Endothelial cell of umbilical vein (primary cell): ENCODE measurements around the gene NAA30.

Experiments
- JUN ChIP-seq: IDR thresholded peaks from 2 replicates; pipeline ENCODE4 v1.6.1; 2011; ENCODE audit warnings: borderline replicate concordance, low read depth; ENCODE audit not compliant: insufficient read length, insufficient read depth
- POLR2AphosphoS5 ChIP-seq: IDR thresholded peaks from 2 replicates; pipeline ENCODE4 v1.6.1; 2012; ENCODE audit warnings: low read depth, mild to moderate bottlenecking, control low read depth, low read length, moderate library complexity; ENCODE audit not compliant: insufficient read depth
- TF ChIP-seq, protein P1 (sequence below), 2 donors: IDR thresholded peaks; 1 replicate in 1 of 2; 2 replicates in 1 of 2; pipeline ENCODE4 v1.5.1; 2011; ENCODE audit warnings: low read length in 2 of 2, mild to moderate bottlenecking in 2 of 2, moderate library complexity in 2 of 2, control low read depth in 1 of 2, inconsistent platforms in 1 of 2, low read depth in 1 of 2; ENCODE audit not compliant: insufficient read depth in 1 of 2; ENCODE audit errors: extremely low read depth in 1 of 2

DNA sequence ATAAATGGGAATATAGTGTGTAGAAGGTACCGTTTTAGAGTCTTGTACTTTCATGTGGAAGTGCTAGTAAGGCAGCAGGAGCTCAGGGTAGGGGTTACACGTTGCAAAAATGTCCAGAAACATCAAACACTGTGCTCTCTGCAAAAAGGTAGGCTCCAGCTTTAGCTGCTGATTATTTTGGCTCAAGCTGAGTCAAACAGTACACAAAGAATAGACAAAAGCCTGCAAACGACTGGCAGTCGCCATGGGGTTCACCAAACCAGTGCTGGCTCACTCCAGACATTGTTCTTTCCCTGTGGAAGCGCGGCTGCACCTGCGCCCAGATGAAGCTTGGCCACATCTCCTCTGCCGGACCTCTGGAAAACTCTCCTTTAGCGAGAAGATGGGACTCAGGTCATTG, 45.3 kb upstream of the NAA30 start:
- TF ChIP-seq, protein P1, sequence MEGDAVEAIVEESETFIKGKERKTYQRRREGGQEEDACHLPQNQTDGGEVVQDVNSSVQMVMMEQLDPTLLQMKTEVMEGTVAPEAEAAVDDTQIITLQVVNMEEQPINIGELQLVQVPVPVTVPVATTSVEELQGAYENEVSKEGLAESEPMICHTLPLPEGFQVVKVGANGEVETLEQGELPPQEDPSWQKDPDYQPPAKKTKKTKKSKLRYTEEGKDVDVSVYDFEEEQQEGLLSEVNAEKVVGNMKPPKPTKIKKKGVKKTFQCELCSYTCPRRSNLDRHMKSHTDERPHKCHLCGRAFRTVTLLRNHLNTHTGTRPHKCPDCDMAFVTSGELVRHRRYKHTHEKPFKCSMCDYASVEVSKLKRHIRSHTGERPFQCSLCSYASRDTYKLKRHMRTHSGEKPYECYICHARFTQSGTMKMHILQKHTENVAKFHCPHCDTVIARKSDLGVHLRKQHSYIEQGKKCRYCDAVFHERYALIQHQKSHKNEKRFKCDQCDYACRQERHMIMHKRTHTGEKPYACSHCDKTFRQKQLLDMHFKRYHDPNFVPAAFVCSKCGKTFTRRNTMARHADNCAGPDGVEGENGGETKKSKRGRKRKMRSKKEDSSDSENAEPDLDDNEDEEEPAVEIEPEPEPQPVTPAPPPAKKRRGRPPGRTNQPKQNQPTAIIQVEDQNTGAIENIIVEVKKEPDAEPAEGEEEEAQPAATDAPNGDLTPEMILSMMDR (IDR thresholded peaks at IDR 0.05; ENCODE audit: extremely low read depth in 1 of 2, insufficient read depth in 1 of 2, low read depth in 1 of 2, low read length in 2 of 2) = no peak
- TF ChIP-seq POLR2AphosphoS5 (no peak), JUN (no peak)
